HCT116 (cell line): ENCODE measurements around the gene RAP1GAP2. TPM values are rescaled to one million over a fixed set of nuclear protein-coding genes. Genes with fewer than 3 reads are reported as not detected.
"Not testable (repeated sequence)": the region's sequence is repeated elsewhere in the genome, so short reads cannot be mapped to it uniquely, and the experiment has no call there.

ENCODE experiments used
- ATAC-seq: fragments of 200-7000 bp; cut with Tn5 transposase; 2 replicates; pipeline ENCODE4 v1.9.1; 2020; ENCODE audit warnings: mild to moderate bottlenecking, moderate library complexity
- BruUV-seq: library from RNA; stranded (reverse); fragments of 400-500 nt; replicated peaks from 2 replicates; lab custom pipeline; 2021; lab: Mats Ljungman, UMichigan
- CTCF ChIA-PET: fragments of 300-600 bp; sonication (Branson Sonifier 250); formaldehyde crosslinking; loops from one replicate; lab custom pipeline; 2021; ENCODE audit warnings: antibody characterized with exemption; lab: Charles Lee
- POLR2A ChIA-PET: fragments of 300-600, 350-600 bp; sonication (Branson Sonifier 250); formaldehyde crosslinking; loops from one replicate; lab custom pipeline; 2021; ENCODE audit warnings: antibody characterized with exemption; lab: Charles Lee
- RAD21 ChIA-PET, 2 experiments: fragments of 300-600 bp; sonication (Branson Sonifier 250); formaldehyde crosslinking; loops; one replicate each; lab custom pipeline; 2023; ENCODE audit warnings: low total read pairs in 2 of 2; ENCODE audit not compliant: uncharacterized antibody in 2 of 2, unreplicated experiment in 2 of 2, low non-redundant PET in 1 of 2; lab: Charles Lee
- DNase-seq: peaks from one replicate; pipeline ENCODE4 v3.0.0-alpha.2; 2010; ENCODE audit warnings: low read depth, low spot score
- H2AFZ ChIP-seq: fragments of 200-600 bp; shearing (Covaris generic), sonication (generic); 2 replicates; pipeline ENCODE4 v1.6.1; 2017; ENCODE audit warnings: low read depth, mixed run types, mixed read lengths, antibody characterized with exemption, low read length; ENCODE audit not compliant: poor library complexity, severe bottlenecking
- H3K27ac ChIP-seq: 2 replicates; pipeline ENCODE4 v1.5.1; 2012; ENCODE audit warnings: low read depth, low read length
- H3K27me3 ChIP-seq: fragments of 200-600 bp; sonication (generic); 2 replicates; pipeline ENCODE4 v1.6.1; 2016; ENCODE audit warnings: mixed run types, low read length, mixed read lengths; ENCODE audit not compliant: insufficient read depth
- H3K36me3 ChIP-seq, 2 experiments: fragments of 200-500 bp in 1 of 2; fragments of 200-600 bp in 1 of 2; sonication (Bioruptor generic) in 1 of 2; sonication (generic) in 1 of 2; 2 replicates each; pipeline versions ENCODE4 v1.5.1 to v1.6.1; 2014 to 2016; ENCODE audit warnings: low read length in 2 of 2, inconsistent platforms in 1 of 2, mixed read lengths in 1 of 2, mixed run types in 1 of 2; ENCODE audit not compliant: insufficient read depth in 2 of 2, control insufficient read depth in 1 of 2
- H3K4me1 ChIP-seq, 2 experiments: fragments of 200-600 bp in 1 of 2; sonication (generic) in 1 of 2; 2 replicates each; pipeline versions ENCODE4 v1.5.1 to v1.6.1; 2012 to 2017; ENCODE audit warnings: low read length in 2 of 2, inconsistent platforms in 1 of 2, mild to moderate bottlenecking in 1 of 2, mixed read lengths in 1 of 2, mixed run types in 1 of 2, moderate library complexity in 1 of 2; ENCODE audit not compliant: insufficient read depth in 2 of 2, control insufficient read depth in 1 of 2
- H3K4me2 ChIP-seq: fragments of 200-600 bp; sonication (generic); 2 replicates; pipeline ENCODE4 v1.6.1; 2017; ENCODE audit warnings: mixed run types, low read length, mixed read lengths
- H3K4me3 ChIP-seq, 2 experiments: fragments of 200-600 bp in 1 of 2; sonication (generic) in 1 of 2; replicated peaks in 1 of 2; 2 replicates each; pipeline ENCODE4 v1.5.1; 2011 to 2016; ENCODE audit warnings: low read length in 2 of 2, control low read depth in 1 of 2, low read depth in 1 of 2, mild to moderate bottlenecking in 1 of 2, mixed read lengths in 1 of 2, mixed run types in 1 of 2
- H3K79me2 ChIP-seq: fragments of 200-600 bp; sonication (generic); 2 replicates; pipeline ENCODE4 v1.6.1; 2017; ENCODE audit warnings: mild to moderate bottlenecking, mixed run types, low read length, moderate library complexity, mixed read lengths; ENCODE audit not compliant: insufficient read depth
- H3K9ac ChIP-seq: fragments of 200-600 bp; sonication (generic); 2 replicates; pipeline ENCODE4 v1.6.1; 2016; ENCODE audit warnings: low read length, mixed read lengths
- H3K9me2 ChIP-seq: fragments of 200-600 bp; sonication (generic), shearing (Covaris generic); 2 replicates; pipeline ENCODE4 v1.6.1; 2017; ENCODE audit warnings: mixed run types, mild to moderate bottlenecking, moderate library complexity; ENCODE audit not compliant: insufficient read depth
- H3K9me3 ChIP-seq, 2 experiments: fragments of 200-500 bp in 1 of 2; fragments of 200-600 bp in 1 of 2; sonication (Bioruptor generic) in 1 of 2; sonication (generic) in 1 of 2; 2 replicates each; pipeline ENCODE4 v1.6.1; 2014 to 2017; ENCODE audit warnings: low read length in 2 of 2, mixed read lengths in 2 of 2, inconsistent platforms in 1 of 2, low read depth in 1 of 2, mild to moderate bottlenecking in 1 of 2, mixed run types in 1 of 2, moderate library complexity in 1 of 2; ENCODE audit not compliant: control insufficient read depth in 1 of 2, insufficient read depth in 1 of 2
- H4K20me1 ChIP-seq: fragments of 200-600 bp; sonication (generic), shearing (Covaris generic); 2 replicates; pipeline ENCODE4 v1.6.1; 2017; ENCODE audit warnings: mixed run types, mild to moderate bottlenecking, moderate library complexity; ENCODE audit not compliant: insufficient read depth
- ATF3 ChIP-seq: IDR thresholded peaks from 2 replicates; pipeline ENCODE4 v1.6.1; 2012
- CBX3 ChIP-seq: IDR thresholded peaks from 2 replicates; pipeline ENCODE4 v1.6.1; 2012; ENCODE audit warnings: low read depth
- EGR1 ChIP-seq: IDR thresholded peaks from 2 replicates; pipeline ENCODE4 v1.6.1; 2012; ENCODE audit warnings: low read depth
- EZH2phosphoT487 ChIP-seq: fragments of 200-600 bp; IDR thresholded peaks from 2 replicates; pipeline ENCODE4 v1.6.1; 2018; ENCODE audit warnings: antibody characterized with exemption, borderline replicate concordance
- JUND ChIP-seq: IDR thresholded peaks from 2 replicates; pipeline ENCODE4 v1.6.1; 2012
- POLR2A ChIP-seq: IDR thresholded peaks from 2 replicates; pipeline ENCODE4 v1.7.0; 2011; ENCODE audit warnings: borderline replicate concordance; ENCODE audit not compliant: insufficient read depth, insufficient read length; ENCODE audit errors: extremely low read depth
- SP1 ChIP-seq: IDR thresholded peaks from 2 replicates; pipeline ENCODE4 v1.6.1; 2012; ENCODE audit warnings: low read depth
- SRF ChIP-seq: IDR thresholded peaks from 2 replicates; pipeline ENCODE4 v1.6.1; 2012; ENCODE audit warnings: low read depth
- YY1 ChIP-seq: IDR thresholded peaks from 2 replicates; pipeline ENCODE4 v1.6.1; 2011; ENCODE audit warnings: low read length, low read depth, moderate library complexity, mild to moderate bottlenecking; ENCODE audit not compliant: insufficient replicate concordance; ENCODE audit errors: extremely low read depth
- ZBTB33 ChIP-seq: IDR thresholded peaks from 2 replicates; pipeline ENCODE4 v1.6.1; 2011; ENCODE audit warnings: mild to moderate bottlenecking, low read length, moderate library complexity; ENCODE audit not compliant: insufficient replicate concordance; ENCODE audit errors: extremely low read depth
- ZNF274 ChIP-seq: fragments of 200-500 bp; sonication (Bioruptor generic); IDR thresholded peaks from 2 replicates; pipeline ENCODE4 v1.6.1; 2014; ENCODE audit warnings: mild to moderate bottlenecking, low read depth, low read length, inconsistent platforms
- intact Hi-C: fragments of 100-400 bp; cut with micrococcal nuclease; formaldehyde crosslinking; loops from 2 replicates; pipeline ENCODE4 v1.10.0; 2022
- total RNA-seq: library from RNA; stranded (reverse); gene quantifications from one replicate; pipeline ENCODE4 v1.2.1, GENCODE V29; 2021; ENCODE audit not compliant: unreplicated experiment

Gene RAP1GAP2
- total RNA-seq, 1 experiment from 2014 or later, result 54.6 TPM

- H3K27me3 ChIP-seq, H3K27ac ChIP-seq, H2AFZ ChIP-seq, CTCF ChIA-PET, BruUV-seq, H3K9ac ChIP-seq, H3K9me3 ChIP-seq, ATAC-seq, H3K4me2 ChIP-seq, RAD21 ChIA-PET, H3K4me1 ChIP-seq, H3K79me2 ChIP-seq, H4K20me1 ChIP-seq, DNase-seq, H3K4me3 ChIP-seq, H3K9me2 ChIP-seq, intact Hi-C loops, POLR2A ChIA-PET: not testable (repeated sequence)
- peaks cover 7 to 14% of the 10 kb centered on the region in 2 experiments; a peak in 3 of 4 replicates for H3K36me3 ChIP-seq
Measured at GRCh38 chr17:3030852-3031470, 234.7 kb downstream of the RAP1GAP2 start.

GRCh38 chr17:3032258-3033247, 236.3 kb downstream of the RAP1GAP2 start:
- H3K27ac ChIP-seq, result no peak overlapping the region
- no peak for TF ChIP-seq SP1
- TF ChIP-seq ATF3, result no peak
- no peak for TF ChIP-seq POLR2A
- TF ChIP-seq JUND, result no peak
- no peak for TF ChIP-seq EGR1
- TF ChIP-seq ZNF274, result no peak
- no peak for TF ChIP-seq SRF
- TF ChIP-seq CBX3, result no peak
- TF ChIP-seq EZH2phosphoT487, result no peak
- TF ChIP-seq YY1, result no peak
- no peak for TF ChIP-seq ZBTB33
- DNase-seq (no peak), ATAC-seq (no peak)
- POLR2A ChIA-PET, result no interaction called here
- H3K9me2 ChIP-seq, result no peaks in the 10 kb centered on the region
- BruUV-seq, result no TSS peak
- H3K27me3 ChIP-seq, result no peaks in the 10 kb centered on the region
- no peaks in the 10 kb centered on the region for H4K20me1 ChIP-seq
- no peak overlapping the region for H2AFZ ChIP-seq
- no peak overlapping the region for H3K9ac ChIP-seq
- H3K9me3 ChIP-seq, result no peaks in the 10 kb centered on the region
- RAD21 ChIA-PET, result no interaction called here
- H3K79me2 ChIP-seq, result no peaks in the 10 kb centered on the region
- H3K36me3 ChIP-seq, result peaks cover 7 to 12% of the 10 kb centered on the region in 2 experiments; a peak in 3 of 4 replicates
- CTCF ChIA-PET, result no interaction called here
- no peak overlapping the region for H3K4me3 ChIP-seq
- H3K4me2 ChIP-seq, result no peak overlapping the region
- intact Hi-C loops, result no loop called here
- no peaks in the 10 kb centered on the region for H3K4me1 ChIP-seq
